Left kidney (tissue), 2 donors: Measurements from ENCODE around the gene COL4A4. TPM values are rescaled to one million over a fixed set of nuclear protein-coding genes. Genes with fewer than 3 reads are reported as not detected.

ENCODE experiments used
- DNase-seq: peaks from one replicate; pipeline ENCODE4 v3.0.0-alpha.2; 2013
- polyA plus RNA-seq: library from polyadenylated mRNA; unstranded; fragments of 120-200 nt; gene quantifications from one replicate; pipeline ENCODE4 v1.2.1, GENCODE V29; 2013; ENCODE audit not compliant: insufficient read length

Gene COL4A4
- polyA plus RNA-seq, 1 donor, result 48.6 TPM

DNA sequence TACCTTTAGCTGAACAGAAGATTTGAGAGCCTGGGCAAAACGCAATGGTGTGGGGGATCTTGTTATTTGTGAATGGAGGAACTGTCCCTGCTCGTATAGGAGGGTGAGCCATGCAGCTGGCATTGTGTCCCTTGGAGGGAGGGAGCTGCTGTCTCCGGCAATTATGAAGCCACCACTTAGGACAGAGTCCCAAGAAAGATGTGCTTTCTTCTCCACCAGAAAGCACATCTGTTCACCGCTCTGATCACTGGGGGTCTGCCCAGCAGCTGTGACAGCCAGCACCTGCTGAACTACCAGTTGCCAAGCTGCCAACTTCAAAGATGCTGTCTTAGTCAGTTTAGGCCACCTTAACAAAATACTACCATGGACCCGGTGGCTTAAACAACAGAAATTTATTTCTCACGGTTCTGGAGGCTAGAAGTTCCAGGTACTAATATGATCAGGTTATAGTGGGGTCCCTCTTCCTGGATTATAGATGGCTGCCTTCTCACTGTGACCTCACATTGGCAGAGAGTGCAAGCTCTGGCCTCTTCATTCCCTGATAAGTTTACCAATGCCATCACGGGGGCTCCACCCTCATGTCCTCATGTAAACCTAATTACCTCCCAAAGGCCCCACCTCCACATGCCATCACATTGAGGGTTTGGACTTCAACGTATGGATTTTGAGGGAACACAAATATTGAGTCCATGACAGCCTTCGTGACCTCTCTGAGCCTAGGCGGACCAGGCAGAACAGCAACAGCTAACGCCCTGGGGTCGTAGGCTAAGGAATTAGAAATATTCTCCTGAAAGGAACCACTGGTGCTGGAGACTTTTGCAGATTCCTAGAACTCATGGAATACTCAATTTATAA lies 179.9 kb downstream of the COL4A4 start:
- no peak for DNase-seq

DNA sequence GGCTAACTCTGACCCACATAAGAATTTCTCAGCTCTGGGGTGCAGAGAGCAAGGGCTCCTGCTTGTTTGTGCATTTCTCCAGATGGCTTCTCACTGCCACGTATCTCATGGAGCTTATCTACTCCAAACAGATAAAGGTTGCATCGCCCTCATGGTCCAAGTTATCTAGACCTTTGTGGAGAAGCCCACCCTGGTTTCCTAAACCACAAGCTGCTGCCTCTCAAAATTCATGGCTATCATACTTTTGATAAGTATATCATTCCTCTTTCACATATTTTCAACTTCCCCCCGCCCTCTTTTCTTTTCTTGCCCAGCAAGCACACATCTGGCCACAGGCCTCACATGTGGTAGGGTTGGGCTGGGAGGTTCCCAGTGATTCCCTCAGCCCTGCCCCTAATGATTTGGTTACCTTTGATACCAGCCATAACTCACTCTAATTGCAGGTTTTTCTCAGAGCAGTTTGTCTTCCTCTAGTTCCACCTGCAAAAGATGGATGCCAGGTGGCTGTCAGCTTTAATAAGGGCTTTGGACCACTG lies 182.1 kb downstream of the COL4A4 start:
- no peak for DNase-seq

DNA sequence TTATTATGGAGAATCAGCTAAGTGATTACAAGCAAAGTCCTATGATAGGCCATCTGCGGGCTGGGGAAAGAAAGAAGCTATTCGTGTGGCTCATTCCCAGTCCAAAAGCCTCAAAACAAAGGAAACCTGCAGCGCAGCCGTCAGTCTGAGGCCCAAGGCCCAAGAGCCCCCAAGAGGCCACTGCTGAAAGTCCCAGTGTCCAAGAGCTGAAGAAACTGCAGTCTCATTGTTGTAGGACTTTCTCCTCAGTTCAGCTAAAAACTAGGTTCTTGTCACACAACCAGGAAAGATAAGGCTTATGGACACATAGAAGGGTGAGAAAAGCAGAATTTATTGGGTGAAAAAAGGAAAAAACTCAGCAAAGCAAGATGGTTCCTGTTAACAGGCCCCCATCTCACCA lies 185.0 kb downstream of the COL4A4 start:
- no peak for DNase-seq

DNA sequence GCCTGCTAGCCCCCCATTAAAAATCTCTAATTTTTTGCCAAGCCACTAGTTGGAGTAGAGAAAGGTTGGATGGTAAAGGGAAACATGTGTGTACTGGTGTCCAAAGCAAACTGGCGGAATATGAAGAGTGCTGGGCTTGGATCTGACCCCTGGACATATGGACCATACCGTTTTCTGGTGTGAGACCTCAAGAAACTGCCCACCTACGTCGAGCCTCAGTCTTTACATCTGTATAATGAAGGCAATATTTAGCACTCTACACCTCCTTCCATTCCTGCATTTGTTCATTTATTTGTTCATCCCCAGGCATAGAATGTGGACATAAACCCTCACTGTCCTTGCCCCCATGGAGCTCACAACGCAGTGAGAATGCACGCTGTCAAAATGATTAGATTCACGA lies 185.7 kb downstream of the COL4A4 start:
- no peak for DNase-seq

DNA sequence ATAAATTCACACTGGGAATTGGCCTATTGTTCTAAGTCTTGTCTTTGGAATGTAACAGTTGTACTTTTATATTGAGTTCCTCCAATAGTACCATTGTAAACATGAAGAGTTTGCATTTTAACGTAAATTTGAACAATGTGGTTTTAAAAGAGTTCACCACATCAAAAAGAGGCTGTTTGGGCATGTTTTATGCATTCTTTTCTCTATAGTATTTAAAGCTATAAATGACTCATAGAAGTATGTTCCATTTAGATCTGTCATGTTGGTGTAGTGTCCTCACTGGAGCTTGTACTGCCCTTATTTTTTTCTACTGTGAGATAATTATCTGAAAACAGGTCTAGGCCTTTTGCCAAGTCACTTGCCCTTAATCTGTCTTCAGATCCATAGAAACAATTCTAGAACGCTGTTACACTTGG lies 186.2 kb downstream of the COL4A4 start:
- no peak for DNase-seq

DNA sequence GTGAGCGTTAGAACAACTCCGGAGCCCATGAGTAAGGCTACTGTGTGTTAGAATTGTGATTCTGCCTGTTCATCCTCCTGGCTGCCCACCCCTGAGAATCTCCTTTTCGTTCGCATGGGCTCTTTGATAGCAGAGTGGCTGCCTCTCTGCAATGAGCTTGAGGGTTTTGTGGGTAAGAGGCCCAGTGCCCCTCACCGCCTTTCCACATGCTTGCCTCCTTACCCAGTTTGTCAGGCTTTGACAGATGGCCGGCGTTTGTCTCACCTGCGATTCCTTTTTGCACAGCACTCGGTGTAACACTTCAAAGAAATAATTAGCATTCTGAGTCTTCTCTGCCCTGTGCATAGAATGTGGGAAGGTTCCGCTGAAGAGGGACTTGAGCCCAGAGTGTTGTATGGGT lies 190.2 kb downstream of the COL4A4 start:
- no peak for DNase-seq

DNA sequence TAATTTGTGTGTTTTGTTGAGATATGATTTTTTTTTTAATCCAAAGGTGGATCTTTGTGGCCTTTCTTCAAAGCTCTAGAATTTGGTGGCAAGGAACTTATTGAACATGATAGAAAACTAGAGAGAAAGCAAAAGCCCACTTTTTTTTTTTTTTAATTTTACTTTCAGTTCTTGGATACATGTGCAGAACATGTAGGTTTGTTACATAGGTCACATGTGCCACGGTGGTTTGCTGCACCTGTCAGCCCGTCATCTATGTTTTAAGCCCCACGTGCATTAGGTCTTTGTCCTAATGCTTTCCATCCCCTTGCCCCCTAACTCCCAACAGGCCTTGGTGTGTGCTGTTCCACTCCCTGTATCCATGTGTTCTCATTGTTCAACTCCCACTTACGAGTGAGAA lies 192.2 kb downstream of the COL4A4 start:
- DNase-seq, result no peak

DNA sequence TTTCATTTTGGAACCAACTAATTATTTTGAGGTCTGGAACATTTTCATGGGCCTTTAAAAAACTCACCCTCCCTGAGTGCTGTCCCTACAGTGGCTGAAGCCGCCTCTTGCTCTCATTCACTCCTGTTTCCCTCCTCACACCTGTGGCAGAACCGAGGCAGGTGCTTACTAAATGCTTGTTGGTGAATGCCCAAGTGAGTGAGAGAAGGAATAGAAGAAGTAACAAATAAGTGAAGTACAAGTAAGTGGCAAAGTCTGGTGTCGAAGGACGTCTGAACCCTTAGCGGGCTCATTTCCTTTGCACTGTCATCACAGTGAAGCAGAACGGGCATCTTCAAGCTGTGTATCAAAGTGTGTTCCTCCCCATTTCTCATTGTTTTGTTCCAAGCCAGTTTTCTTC lies 192.9 kb downstream of the COL4A4 start:
- DNase-seq, result no peak

DNA sequence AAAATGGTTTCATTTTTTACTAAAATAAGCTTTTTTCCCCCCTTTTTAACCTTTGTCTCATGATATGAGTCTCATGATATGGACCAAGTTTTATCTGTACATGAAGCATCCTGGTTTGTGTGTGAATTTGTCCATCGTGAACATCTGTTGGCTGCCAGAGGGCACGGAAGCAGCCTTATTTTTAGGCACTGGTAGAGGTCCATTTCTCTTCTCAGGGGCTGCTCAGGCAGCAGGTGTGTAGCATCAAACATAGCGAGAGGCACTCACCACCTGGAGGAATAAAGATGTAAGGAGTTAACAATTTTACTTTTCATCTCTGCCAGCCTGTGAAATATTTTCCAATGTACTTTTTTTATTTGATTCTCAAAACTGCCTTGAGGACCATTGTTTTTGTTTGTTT lies 193.6 kb downstream of the COL4A4 start:
- DNase-seq, result no peak

DNA sequence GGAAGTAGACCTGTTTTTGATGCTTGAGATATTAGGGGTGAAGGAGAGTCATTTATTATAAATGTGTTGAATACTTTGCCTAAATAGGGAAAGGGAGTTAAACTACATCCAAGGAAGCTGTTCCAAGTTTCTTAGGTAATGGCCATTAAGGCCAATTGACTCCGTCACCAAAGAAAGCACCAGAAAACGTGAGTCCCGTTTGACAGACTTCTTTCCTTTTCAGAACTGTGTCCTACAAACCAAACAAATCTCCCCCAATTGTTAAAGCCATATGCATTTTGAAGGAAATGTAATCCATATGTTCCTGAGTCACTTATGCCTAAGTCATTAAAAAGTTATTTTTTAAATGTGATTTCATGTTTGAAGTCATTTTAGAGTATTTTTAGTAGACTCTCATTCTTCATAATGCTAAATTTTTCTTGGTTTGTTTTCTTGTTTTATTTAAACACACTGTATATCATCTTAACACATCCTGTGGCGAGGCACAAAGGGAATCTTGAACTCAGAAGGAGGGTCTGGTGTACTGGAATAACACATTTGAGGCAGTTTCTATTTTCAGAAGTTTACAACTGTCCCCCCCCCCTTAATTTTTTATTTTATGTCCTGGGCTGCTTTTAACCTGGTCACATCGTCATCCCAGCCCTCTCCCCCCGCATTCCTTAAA lies 194.5 kb downstream of the COL4A4 start:
- no peak for DNase-seq

DNA sequence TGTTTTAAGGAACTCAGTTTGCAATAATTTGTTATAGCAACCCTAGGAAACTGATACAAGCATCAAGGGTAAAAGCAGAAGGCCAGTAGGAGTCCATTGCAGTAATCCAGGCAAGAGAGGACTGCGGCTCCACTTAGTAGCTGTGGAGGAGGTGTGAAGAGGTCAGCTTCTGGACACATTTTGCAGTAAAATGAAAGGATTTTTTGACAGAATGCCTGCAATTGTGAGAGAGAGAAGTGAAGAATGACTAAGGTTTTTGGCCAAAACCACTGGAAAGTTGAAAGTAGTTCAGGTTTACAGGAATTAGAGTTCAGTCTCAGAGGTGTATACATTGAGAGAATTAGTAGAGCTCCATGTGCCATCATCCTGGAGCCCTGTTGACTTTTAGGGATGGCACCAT lies 198.6 kb downstream of the COL4A4 start:
- no peak for DNase-seq

DNA sequence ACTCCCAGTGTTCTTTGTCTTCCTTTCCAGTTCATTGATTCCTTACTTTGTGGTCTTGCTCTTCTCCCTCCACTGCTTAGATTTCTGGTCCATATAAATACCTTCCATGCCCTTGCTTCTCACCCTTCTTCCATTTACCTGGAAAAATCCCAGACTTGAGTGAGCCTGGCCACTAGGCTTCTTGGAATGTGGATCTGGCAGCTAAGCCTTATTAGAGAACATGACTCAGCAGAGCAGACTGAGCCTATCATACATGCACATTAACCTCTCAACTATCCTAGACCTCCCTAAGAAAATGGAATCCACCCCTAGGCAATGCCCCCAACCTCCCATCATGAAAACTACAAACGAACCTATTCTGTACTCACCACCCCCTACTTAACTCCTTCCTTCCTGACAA lies 200.5 kb downstream of the COL4A4 start:
- DNase-seq, result no peak

DNA sequence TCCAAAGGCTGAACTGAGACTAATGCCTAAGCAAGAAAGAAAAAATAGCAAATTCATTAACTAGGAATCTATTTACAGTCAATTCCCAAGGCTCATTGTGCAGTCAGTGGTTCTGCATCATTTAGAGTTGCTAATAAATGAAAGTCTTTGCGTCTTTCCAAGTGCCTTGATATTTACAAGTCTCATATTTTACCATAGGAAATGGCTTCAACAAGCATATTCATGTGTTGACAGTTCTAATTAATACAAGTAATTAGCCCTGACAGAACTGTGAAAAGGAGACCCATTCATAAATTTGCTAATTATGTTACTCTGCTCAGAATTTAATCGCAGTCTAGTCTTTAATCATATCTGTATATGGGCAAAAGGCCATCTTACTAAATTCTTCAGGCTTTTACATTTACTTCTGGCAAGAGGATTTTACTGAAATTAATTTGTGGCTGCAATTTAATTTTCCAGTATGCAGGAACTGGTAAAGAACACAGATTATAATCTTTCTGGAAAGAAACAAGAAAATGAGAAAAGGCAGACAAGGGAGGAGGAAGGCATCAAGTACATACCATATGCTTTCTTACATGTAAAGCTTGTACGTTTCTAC lies 201.7 kb downstream of the COL4A4 start:
- DNase-seq, result no peak

DNA sequence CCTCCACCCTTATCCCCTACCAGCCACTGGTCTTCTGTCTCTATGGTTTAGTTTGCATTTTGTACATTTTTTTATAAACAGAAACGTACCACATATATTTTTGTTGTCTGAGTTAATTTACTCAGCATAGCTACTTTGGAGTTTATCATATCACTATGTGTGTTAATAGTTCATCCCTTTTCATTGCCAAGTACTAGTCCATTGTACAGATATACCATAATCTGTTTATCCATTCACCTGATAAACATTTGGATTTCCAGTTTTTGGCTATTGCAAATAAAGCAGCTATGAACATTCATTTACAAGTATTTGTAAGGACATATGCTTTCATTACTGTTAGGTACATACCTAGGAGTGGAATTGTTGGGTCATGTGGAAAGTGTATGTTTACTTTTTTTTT lies 204.6 kb downstream of the COL4A4 start:
- no peak for DNase-seq

DNA sequence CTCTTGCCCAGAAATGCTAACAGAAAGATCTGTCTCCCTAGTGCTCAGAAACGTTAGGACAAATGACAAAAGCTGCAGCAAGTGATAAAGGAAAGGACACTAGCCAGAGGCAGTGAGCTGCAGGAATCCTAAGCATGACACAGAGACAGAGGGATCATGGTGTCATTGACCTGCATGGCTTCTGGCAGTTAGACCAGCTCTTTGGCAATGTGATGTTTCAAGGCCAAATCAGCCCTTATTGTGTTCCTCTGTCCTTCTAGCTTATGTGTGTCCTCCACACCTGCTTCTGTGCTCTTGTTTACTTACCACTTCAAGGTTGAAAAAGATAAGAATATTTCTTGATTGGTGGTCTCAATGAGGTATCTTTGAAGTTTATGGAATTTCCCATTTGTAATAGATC lies 207.3 kb downstream of the COL4A4 start:
- no peak for DNase-seq

DNA sequence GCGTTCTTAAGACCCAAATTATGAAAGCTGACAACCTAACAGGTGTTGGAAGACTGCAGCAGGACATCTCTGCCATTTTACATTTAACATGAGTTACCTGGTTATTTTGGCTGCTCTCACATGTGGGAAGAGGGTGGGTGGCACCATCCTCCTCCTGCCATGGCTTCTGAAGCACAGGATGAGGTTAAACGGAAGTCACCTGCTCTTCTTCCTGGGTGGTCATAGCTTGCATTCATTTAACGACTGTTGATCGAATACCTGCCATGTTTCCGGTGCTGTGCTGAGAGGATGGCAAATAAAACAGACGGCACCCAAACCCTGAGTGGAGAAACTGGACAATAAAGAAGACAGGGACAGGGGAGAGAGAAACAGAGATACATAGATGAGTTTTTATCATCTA lies 210.2 kb downstream of the COL4A4 start:
- DNase-seq, result no peak

DNA sequence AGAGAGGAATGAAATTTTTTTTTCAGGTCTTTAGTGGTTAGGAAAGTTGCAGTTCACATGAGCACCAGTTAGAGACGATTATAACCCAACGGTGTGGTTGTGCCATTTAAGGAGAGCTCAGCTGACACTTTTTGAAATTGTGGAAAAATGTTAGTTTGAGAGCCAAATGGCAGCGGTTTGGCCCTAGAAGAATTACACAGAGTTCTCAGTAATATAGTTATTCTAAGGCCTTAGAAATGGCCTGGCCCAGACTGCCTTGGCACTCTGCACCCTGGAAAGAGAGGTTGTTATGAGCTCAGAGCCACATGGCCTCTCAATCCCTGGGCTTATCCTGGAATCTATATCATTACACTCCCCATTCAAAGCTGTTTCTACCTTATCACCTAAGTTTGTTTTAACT lies 210.8 kb downstream of the COL4A4 start:
- no peak for DNase-seq

Other genes with a start within 250 kb of the COL4A4 start
- 79.8 TPM for gene COL4A3, start 419 bp upstream of the COL4A4 start, polyA plus RNA-seq
- 156 TPM for gene MFF, start 161.0 kb upstream of the COL4A4 start, polyA plus RNA-seq
- 0.27 TPM for gene TM4SF20, start 215.1 kb upstream of the COL4A4 start, polyA plus RNA-seq
- gene SCYGR1, start 223.7 kb upstream of the COL4A4 start, polyA plus RNA-seq, result not detected